ENCODE data around the gene IPMK. TPM values are rescaled to one million over a fixed set of nuclear protein-coding genes. Genes with fewer than 3 reads are reported as not detected.

The IPMK gene
- total and polyA plus RNA-seq, 2 of the 8 experiments (the other 6 are each of a cell fraction or from before 2014, with no cell fraction given), result 1.3 to 7.8 TPM

DNA sequence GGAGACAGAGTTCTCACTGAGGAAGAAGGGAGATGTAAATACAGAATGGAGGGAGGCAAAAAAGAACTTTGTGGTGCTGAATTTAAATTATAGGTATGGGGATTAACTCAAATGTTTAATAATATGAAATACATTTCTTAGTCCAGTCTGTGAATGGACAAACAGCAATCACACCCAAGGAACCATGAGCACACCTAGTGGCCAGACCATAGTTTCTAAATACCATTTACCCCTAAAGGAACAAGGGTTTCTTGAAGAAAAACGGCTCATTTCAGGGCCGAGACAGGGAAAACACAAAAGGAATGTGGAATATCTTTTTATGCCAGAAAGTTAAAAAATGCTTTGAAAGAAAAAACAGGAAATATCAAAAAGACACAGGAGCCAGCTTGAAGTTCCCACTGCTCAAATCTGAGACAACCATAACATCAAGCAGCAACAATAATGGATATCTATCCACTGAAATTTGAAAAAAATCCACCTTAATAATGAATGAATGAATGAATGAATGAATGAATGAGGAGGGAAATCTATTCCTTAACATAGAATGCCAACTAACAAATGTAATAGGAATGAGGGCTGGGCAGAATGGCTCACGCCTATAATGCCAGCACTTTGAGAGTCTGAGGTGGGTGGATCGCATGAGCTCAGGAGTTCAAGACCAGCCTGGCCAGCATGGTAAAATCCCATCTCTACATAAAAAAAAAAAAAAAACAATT, 8.6 kb downstream of the IPMK start:
- CTCF ChIA-PET (ENCODE audit: partially characterized antibody), result no interaction called here
- H3K79me2 ChIP-seq (ENCODE audit: control insufficient read depth in 1 of 2, insufficient read depth in 2 of 2, low read length in 2 of 2), result peaks cover 0 to 33% of the 10 kb centered on the region in 2 experiments; a peak in 2 of 4 replicates
- no peak overlapping the region for H4K8ac ChIP-seq (ENCODE audit: extremely low read depth, insufficient read depth, low read length)
- no peak overlapping the region for H2AFZ ChIP-seq (ENCODE audit: low read length)
- no peak overlapping the region for H4K5ac ChIP-seq (ENCODE audit: insufficient read length, low read depth, low read length)
- H2BK5ac ChIP-seq (ENCODE audit: low read depth, low read length), result no peak overlapping the region
- no peak overlapping the region for H3K56ac ChIP-seq (replicated peaks; ENCODE audit: insufficient read length, low read depth, low read length)
- no peak overlapping the region for H3K18ac ChIP-seq (ENCODE audit: extremely low read depth, low read length)
- H3K36me3 ChIP-seq (ENCODE audit: control insufficient read depth in 2 of 4, insufficient read depth in 4 of 4, low read length in 3 of 4), result no peaks in the 10 kb centered on the region
- H4K91ac ChIP-seq (replicated peaks; ENCODE audit: insufficient read length, low read length), result no peak overlapping the region
- H3K4me3 ChIP-seq (ENCODE audit: extremely low read depth in 1 of 4, insufficient read depth in 2 of 4, low read depth in 3 of 4, low read length in 4 of 4), result no peak overlapping the region
- FAIRE-seq (no peak), DNase-seq (ENCODE audit: low read depth in 1 of 2, low spot score in 2 of 2) (no peak)
- no peak overlapping the region for H2AK5ac ChIP-seq (ENCODE audit: low read depth, low read length)
- H3K23ac ChIP-seq (ENCODE audit: insufficient read length), result no peak overlapping the region
- no peak overlapping the region for H2BK15ac ChIP-seq (ENCODE audit: low read length)
- H3K4me1 ChIP-seq (replicated peaks in 1 of 4; ENCODE audit: control insufficient read depth in 3 of 4, insufficient read depth in 4 of 4, low read length in 3 of 4), result no peaks in the 10 kb centered on the region
- H3K27me3 ChIP-seq (replicated peaks in 1 of 4; ENCODE audit: control insufficient read depth in 3 of 4, extremely low read depth in 1 of 4, insufficient read depth in 3 of 4, low read length in 3 of 4), result no peaks in the 10 kb centered on the region
- POLR2A ChIA-PET (ENCODE audit: partially characterized antibody), result no interaction called here
- H2BK12ac ChIP-seq (ENCODE audit: low read depth, low read length), result no peak overlapping the region
- H3K23me2 ChIP-seq (ENCODE audit: low read depth, low read length), result no peaks in the 10 kb centered on the region; the same call in 1 of the 2 replicates
- H3K9me3 ChIP-seq (ENCODE audit: insufficient read depth in 2 of 2, low read depth in 1 of 2, low read length in 1 of 2), result peaks cover 9 to 11% of the 10 kb centered on the region in 2 experiments
- H4K20me1 ChIP-seq (replicated peaks in 1 of 2; ENCODE audit: control insufficient read depth in 1 of 2, insufficient read depth in 2 of 2, low read length in 2 of 2), result no peaks in the 10 kb centered on the region
- no peak overlapping the region for H2BK120ac ChIP-seq (replicated peaks; ENCODE audit: low read depth, low read length)
- TF ChIP-seq CBX5 (IDR thresholded peaks at IDR 0.05; ENCODE audit: low read depth, low read length) (no peak), POU5F1 (IDR thresholded peaks at IDR 0.05; ENCODE audit: low read depth, low read length) (no peak), YY1 (IDR thresholded peaks at IDR 0.05; ENCODE audit: low read depth, low read length) (no peak), RFX5 (IDR thresholded peaks at IDR 0.05; ENCODE audit: borderline replicate concordance, low read depth, low read length) (no peak), KDM4A (IDR thresholded peaks at IDR 0.05; ENCODE audit: low read depth, low read length, severe bottlenecking) (no peak), TAF1 (IDR thresholded peaks at IDR 0.05; ENCODE audit: low read depth, low read length) (no peak), KDM5A (IDR thresholded peaks at IDR 0.05; ENCODE audit: low read length) (no peak), SIN3A (conservative IDR thresholded peaks at IDR 0.05 in 1 of 2, IDR thresholded peaks at IDR 0.05 in 1 of 2; ENCODE audit: low read depth in 1 of 2, low read length in 2 of 2) (no peak), SUZ12 (IDR thresholded peaks at IDR 0.05; ENCODE audit: low read length) (no peak), KDM1A (IDR thresholded peaks at IDR 0.05; ENCODE audit: borderline replicate concordance, low read length) (no peak)
- TF ChIP-seq, protein P1, sequence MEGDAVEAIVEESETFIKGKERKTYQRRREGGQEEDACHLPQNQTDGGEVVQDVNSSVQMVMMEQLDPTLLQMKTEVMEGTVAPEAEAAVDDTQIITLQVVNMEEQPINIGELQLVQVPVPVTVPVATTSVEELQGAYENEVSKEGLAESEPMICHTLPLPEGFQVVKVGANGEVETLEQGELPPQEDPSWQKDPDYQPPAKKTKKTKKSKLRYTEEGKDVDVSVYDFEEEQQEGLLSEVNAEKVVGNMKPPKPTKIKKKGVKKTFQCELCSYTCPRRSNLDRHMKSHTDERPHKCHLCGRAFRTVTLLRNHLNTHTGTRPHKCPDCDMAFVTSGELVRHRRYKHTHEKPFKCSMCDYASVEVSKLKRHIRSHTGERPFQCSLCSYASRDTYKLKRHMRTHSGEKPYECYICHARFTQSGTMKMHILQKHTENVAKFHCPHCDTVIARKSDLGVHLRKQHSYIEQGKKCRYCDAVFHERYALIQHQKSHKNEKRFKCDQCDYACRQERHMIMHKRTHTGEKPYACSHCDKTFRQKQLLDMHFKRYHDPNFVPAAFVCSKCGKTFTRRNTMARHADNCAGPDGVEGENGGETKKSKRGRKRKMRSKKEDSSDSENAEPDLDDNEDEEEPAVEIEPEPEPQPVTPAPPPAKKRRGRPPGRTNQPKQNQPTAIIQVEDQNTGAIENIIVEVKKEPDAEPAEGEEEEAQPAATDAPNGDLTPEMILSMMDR (IDR thresholded peaks at IDR 0.05; ENCODE audit: control extremely low read depth in 1 of 3, insufficient read depth in 1 of 3, low read depth in 1 of 3, low read length in 3 of 3), result no peak
- no peak overlapping the region for H3K4ac ChIP-seq (replicated peaks; ENCODE audit: insufficient read length, low read depth, low read length)
- H3K4me2 ChIP-seq (ENCODE audit: insufficient read depth in 1 of 2, low read depth in 2 of 2, low read length in 2 of 2), result no peak overlapping the region
- no peak overlapping the region for H3K27ac ChIP-seq (ENCODE audit: low read depth, low read length)
- no peak overlapping the region for H2BK20ac ChIP-seq (ENCODE audit: low read length)
- 91% methylated on average over 4 of the region's 4 CpGs; no CpG with 5 or more reads in 1 of the 2 experiments for WGBS, 2 experiments (ENCODE audit: extremely low coverage in 1 of 2, insufficient coverage in 1 of 2, insufficient read length in 1 of 2, insufficient replicate concordance in 2 of 2, low coverage in 1 of 2, low lambda C conversion rate in 2 of 2, missing lambda C conversion rate in 1 of 2)
- no peaks in the 10 kb centered on the region for H3K79me1 ChIP-seq (ENCODE audit: low read depth, low read length)
- no peak overlapping the region for H3K9ac ChIP-seq (replicated peaks in 1 of 4; ENCODE audit: extremely low read depth in 1 of 4, low read depth in 3 of 4, low read length in 3 of 4)
- H3K14ac ChIP-seq (ENCODE audit: insufficient read length), result no peak overlapping the region

All from H1 (cell line).